Ascending aorta (tissue), 2 donors: ENCODE results near the gene RAD51B. TPM values are rescaled to one million over a fixed set of nuclear protein-coding genes. Genes with fewer than 3 reads are reported as not detected.
"Not testable (repeated sequence)": the region's sequence is repeated elsewhere in the genome, so short reads cannot be mapped to it uniquely, and the experiment has no call there.

Experiments
- DNase-seq, 2 donors: peaks; one replicate each; pipeline ENCODE4 v3.0.0-alpha.2; 2019; ENCODE audit warnings: low spot score in 2 of 2
- H3K27ac ChIP-seq, 2 donors: fragments of 200-600 bp; sonication (generic); one replicate each; pipeline ENCODE4 v1.5.1; 2016 to 2017; ENCODE audit warnings: mild to moderate bottlenecking in 1 of 2
- H3K27me3 ChIP-seq: fragments of 200-600 bp; sonication (generic); one replicate; pipeline ENCODE4 v1.5.1; 2017
- H3K36me3 ChIP-seq, 2 donors: fragments of 200-600 bp; sonication (generic); one replicate each; pipeline ENCODE4 v1.5.1; 2016
- H3K4me1 ChIP-seq, 2 donors: fragments of 200-600 bp; sonication (generic); one replicate each; pipeline ENCODE4 v1.5.1; 2016 to 2017; ENCODE audit warnings: mild to moderate bottlenecking in 1 of 2
- H3K4me3 ChIP-seq, 2 donors: fragments of 200-600 bp; sonication (generic); one replicate each; pipeline ENCODE4 v1.5.1; 2016 to 2017; ENCODE audit warnings: mild to moderate bottlenecking in 1 of 2
- H3K9me3 ChIP-seq, 2 donors: fragments of 200-600 bp; sonication (generic); one replicate each; pipeline ENCODE4 v1.5.1; 2016
- intact Hi-C: fragments of 100-400 bp; cut with DNase I; formaldehyde crosslinking; loops from one replicate; pipeline ENCODE4 v1.15.1; 2023
- total RNA-seq: library from RNA; depleted of rRNA; stranded (reverse); fragments of >200 nt; gene quantifications from one replicate; pipeline ENCODE4 v1.1.0, GENCODE V29; 2016
- TF ChIP-seq, protein P1 (sequence below), 3 experiments: fragments of 200-600 bp in 2 of 3; fragments of 450-650 bp in 1 of 3; sonication (generic) in 2 of 3; IDR thresholded peaks; one replicate each; pipeline ENCODE4 v1.5.1; 2016 to 2019; ENCODE audit warnings: antibody characterized with exemption in 3 of 3, mild to moderate bottlenecking in 1 of 3, moderate library complexity in 1 of 3

RAD51B gene
- total RNA-seq, 1 donor from 2014 or later: not detected

DNA sequence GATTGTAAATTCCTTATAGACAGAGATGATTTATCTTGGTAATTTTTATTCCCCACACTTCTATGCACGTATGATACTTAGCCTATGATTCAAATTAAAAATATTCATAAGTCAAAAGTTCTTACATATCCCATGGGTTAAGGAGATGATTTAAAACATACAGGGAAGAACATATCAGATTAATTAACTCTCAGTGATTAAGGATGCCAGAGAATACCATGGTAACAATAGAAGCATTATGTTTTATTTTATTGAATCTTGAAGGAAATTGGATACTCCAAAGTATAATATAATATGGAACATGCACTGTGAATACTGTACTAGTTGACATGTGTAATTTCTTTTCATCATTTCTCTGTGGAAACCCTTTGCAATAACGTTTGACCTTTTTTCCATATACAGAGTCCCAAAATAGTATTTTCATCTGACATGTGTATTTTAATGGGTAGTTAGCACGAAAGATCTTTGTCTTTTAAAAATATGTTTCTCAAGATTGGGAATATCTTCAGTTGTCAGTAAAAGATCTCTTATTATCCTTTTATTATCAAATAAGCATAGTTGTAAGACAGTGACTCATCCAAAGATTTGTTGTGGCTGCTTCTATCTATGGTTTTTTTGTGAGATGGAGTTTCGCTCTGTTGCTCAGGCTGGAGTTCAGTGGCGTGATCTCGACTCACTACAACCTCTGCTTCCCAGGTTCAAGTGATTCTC is 166.7 kb downstream of the RAD51B start:
- Histone ChIP-seq H3K9me3 (no peaks in the 10 kb centered on the region), H3K36me3 (no peaks in the 10 kb centered on the region), H3K27me3 (no peaks in the 10 kb centered on the region), H3K27ac (no peak overlapping the region), H3K4me3 (no peak overlapping the region), H3K4me1 (no peaks in the 10 kb centered on the region)
- intact Hi-C loops: no loop called here
- TF ChIP-seq, protein P1, sequence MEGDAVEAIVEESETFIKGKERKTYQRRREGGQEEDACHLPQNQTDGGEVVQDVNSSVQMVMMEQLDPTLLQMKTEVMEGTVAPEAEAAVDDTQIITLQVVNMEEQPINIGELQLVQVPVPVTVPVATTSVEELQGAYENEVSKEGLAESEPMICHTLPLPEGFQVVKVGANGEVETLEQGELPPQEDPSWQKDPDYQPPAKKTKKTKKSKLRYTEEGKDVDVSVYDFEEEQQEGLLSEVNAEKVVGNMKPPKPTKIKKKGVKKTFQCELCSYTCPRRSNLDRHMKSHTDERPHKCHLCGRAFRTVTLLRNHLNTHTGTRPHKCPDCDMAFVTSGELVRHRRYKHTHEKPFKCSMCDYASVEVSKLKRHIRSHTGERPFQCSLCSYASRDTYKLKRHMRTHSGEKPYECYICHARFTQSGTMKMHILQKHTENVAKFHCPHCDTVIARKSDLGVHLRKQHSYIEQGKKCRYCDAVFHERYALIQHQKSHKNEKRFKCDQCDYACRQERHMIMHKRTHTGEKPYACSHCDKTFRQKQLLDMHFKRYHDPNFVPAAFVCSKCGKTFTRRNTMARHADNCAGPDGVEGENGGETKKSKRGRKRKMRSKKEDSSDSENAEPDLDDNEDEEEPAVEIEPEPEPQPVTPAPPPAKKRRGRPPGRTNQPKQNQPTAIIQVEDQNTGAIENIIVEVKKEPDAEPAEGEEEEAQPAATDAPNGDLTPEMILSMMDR (IDR thresholded peaks at IDR 0.05): no peak
- no peak for DNase-seq

DNA sequence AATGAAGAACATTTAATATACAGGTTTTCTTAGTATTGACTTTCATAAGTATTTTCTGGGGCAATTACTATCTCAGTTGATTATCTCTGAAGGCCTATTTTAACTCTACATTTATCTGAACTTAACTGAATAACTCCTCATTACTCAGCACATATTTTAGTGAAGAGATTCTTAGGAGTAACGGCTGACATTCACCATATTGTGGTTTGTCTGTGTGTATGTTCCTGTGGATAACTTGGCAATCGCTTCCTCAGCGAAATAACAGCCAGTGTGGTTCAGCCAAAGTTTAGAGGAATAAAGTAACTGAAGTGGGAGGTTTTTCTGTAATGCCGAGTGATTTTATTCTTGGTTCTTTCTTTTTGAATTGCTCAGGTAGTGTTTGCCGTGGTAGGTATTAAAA is 168.0 kb downstream of the RAD51B start:
- Histone ChIP-seq H3K9me3 (no peaks in the 10 kb centered on the region), H3K4me3 (no peak overlapping the region), H3K36me3 (no peaks in the 10 kb centered on the region), H3K27me3 (no peaks in the 10 kb centered on the region), H3K27ac (no peak overlapping the region), H3K4me1 (no peaks in the 10 kb centered on the region)
- intact Hi-C loops: no loop called here
- TF ChIP-seq, protein P1 (IDR thresholded peaks at IDR 0.05): no peak
- no peak for DNase-seq

DNA sequence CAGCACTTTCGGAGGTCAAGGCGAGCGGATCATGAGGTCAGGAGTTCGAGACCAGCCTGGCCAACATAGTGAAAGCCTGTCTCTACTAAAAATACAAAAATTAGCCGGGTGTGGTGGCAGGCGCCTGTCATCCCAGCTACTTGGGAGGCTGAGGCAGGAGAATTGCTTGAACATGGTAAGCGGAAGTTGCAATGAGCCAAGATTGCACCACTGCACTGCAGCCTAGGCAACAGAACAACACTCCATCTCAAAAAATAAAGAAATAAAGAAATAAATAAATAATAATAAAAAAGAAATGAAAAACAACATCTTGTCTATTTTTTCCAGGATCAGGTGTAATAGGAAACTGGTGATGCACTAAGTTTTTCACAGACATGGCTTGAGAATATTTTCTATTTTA is 168.6 kb downstream of the RAD51B start:
- H3K27me3 ChIP-seq, DNase-seq, H3K4me3 ChIP-seq, H3K36me3 ChIP-seq, intact Hi-C loops, H3K4me1 ChIP-seq, H3K9me3 ChIP-seq, H3K27ac ChIP-seq: not testable (repeated sequence)

DNA sequence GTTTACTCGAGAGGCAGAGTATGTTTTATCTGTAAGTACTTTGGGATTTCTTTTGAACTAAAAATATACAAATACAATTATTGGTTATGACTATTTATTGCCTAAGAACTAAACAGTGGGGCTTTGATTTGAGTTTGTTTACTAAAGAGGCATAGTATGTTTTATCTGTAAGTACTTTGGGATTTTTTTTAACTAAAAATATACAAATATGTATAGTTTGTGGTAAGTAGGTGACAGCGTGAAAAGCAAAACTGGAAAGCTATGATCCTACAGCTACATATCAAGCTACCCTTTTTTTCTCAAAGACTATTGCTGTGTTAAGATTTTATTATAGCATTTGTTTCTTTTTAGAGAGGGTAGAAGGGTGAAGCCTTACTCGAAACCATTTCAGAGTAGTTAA is 171.0 kb downstream of the RAD51B start:
- Histone ChIP-seq H3K27me3 (no peaks in the 10 kb centered on the region), H3K9me3 (no peaks in the 10 kb centered on the region), H3K27ac (no peak overlapping the region), H3K4me1 (no peaks in the 10 kb centered on the region), H3K4me3 (no peak overlapping the region), H3K36me3 (no peaks in the 10 kb centered on the region)
- TF ChIP-seq, protein P1 (IDR thresholded peaks at IDR 0.05): no peak
- no peak for DNase-seq
- intact Hi-C loops: no loop called here

DNA sequence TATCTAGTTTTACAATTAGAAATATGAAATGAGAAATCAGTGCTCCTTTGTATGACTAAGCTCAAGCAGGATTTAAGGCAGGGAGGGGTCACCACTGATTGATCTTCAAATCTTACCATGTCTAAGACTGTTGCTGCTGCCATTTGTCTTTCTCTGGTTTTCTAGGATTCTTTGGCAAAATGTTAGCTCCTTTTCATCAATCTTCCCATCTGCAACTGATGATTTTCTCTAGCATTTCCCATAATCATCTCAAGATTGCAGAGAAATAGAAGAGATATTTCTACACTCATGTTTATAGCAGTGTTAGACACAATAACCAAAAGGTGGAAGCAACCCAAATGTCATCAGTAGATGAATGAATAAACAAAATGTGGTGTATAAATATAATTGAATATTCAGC is 175.0 kb downstream of the RAD51B start:
- Histone ChIP-seq H3K36me3 (no peaks in the 10 kb centered on the region), H3K9me3 (no peaks in the 10 kb centered on the region), H3K4me3 (no peak overlapping the region), H3K27ac (no peak overlapping the region), H3K4me1 (no peaks in the 10 kb centered on the region), H3K27me3 (no peaks in the 10 kb centered on the region)
- DNase-seq: no peak
- TF ChIP-seq, protein P1 (IDR thresholded peaks at IDR 0.05): no peak
- intact Hi-C loops: no loop called here

DNA sequence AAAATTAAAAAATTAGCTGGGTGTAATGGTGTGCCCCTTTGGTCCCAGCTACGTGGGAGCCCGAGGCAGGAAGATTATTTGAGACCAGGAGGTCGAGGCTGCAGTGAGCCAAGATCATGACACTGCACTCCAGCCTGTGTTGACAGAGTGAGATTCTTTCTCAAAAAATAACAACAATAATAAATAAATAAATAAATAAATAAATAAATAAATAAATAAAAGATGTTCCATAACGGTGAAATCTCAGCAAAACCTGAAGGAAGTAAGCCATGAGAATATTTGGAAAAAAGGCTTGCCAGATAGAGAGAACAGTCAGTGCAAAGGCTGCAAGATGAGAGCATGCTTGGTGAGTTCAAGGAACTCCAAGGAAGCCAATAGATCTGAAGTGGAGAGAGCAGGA is 176.7 kb downstream of the RAD51B start:
- DNase-seq: no peak
- intact Hi-C loops: no loop called here
- Histone ChIP-seq H3K36me3 (no peaks in the 10 kb centered on the region), H3K27me3 (no peaks in the 10 kb centered on the region), H3K4me3 (no peak overlapping the region), H3K4me1 (no peaks in the 10 kb centered on the region), H3K9me3 (no peaks in the 10 kb centered on the region), H3K27ac (no peak overlapping the region)
- TF ChIP-seq, protein P1 (IDR thresholded peaks at IDR 0.05): no peak
